HepG2 (cell line): ENCODE measurements around the gene VCAN. TPM values are rescaled to one million over a fixed set of nuclear protein-coding genes. Genes with fewer than 3 reads are reported as not detected.

Experiments
- polyA plus RNA-seq, 8 experiments: library from polyadenylated mRNA; depleted of rRNA in 3 of 8; stranded (reverse) in 7 of 8; unstranded in 1 of 8; fragments of >200 nt; fragmentation: Illumina TruSeq in 4 of 8; extraction: Trizol in 4 of 8; gene quantifications; 2 replicates each; pipeline versions ENCODE4 v1.2.1 to v1.2.3, GENCODE V29; 2011 to 2016; ENCODE audit warnings: low read depth in 4 of 8, missing spikeins in 1 of 8, mixed read lengths in 1 of 8; ENCODE audit not compliant: insufficient read depth in 1 of 8
- total RNA-seq, 5 experiments: library from RNA; depleted of rRNA; stranded (reverse); fragments of >200 nt; fragmentation: Illumina TruSeq; extraction: Trizol; gene quantifications; 2 replicates each; pipeline ENCODE4 v1.2.3, GENCODE V29; 2016; ENCODE audit warnings: low read depth in 1 of 5

VCAN gene
- total and polyA plus RNA-seq, 2 of the 13 experiments (the other 11 are each of a cell fraction or from before 2014, with no cell fraction given), result 1.2 to 3.5 TPM

Other genes starting within 250 kb of the VCAN start
- gene HAPLN1, start 249.1 kb downstream of the VCAN start, total RNA-seq (2016; rRNA removed; fragmentation: Illumina TruSeq; extraction: Trizol), result not detected in 2 replicates
- gene HAPLN1, start 249.1 kb downstream of the VCAN start, polyA plus RNA-seq (2011; rRNA removed), result not detected in 2 replicates